NOMO-1 treated with dmso at 0.1 percent for 144 hours (cell line): Measurements from ENCODE around the gene SPCS3.
"Not testable (repeated sequence)": the region's sequence is repeated elsewhere in the genome, so short reads cannot be mapped to it uniquely, and the experiment has no call there.

Source experiments
- DNase-seq: peaks from one replicate; lab custom pipeline; 2025; ENCODE audit not compliant: unreplicated experiment; lab: John Stamatoyannopoulos, UW

SPCS3 gene

GRCh38 chr4:176302283-176303275, 17.2 kb upstream of the SPCS3 start:
- DNase-seq = no peak

- no peak for DNase-seq
These were observed 15.8 kb upstream of the SPCS3 start for GRCh38 chr4:176303938-176304337.

GRCh38 chr4:176306837-176307665, 12.7 kb upstream of the SPCS3 start:
- no peak for DNase-seq

GRCh38 chr4:176307666-176307930, 12.2 kb upstream of the SPCS3 start:
- DNase-seq = no peak

GRCh38 chr4:176308441-176308840, 11.3 kb upstream of the SPCS3 start:
- no peak for DNase-seq

- DNase-seq = no peak
These were observed 10.7 kb upstream of the SPCS3 start for GRCh38 chr4:176309046-176309445.

GRCh38 chr4:176309772-176310171, 10.0 kb upstream of the SPCS3 start:
- no peak for DNase-seq

GRCh38 chr4:176313596-176314336, 6.0 kb upstream of the SPCS3 start:
- DNase-seq = no peak

- DNase-seq = no peak
These were observed 539 bp upstream of the SPCS3 start for GRCh38 chr4:176319151-176319703.

GRCh38 chr4:176320340-176320975, 692 bp downstream of the SPCS3 start:
- DNase-seq = peak; percentile 81

GRCh38 chr4:176320976-176321361, 1.2 kb downstream of the SPCS3 start:
- DNase-seq = no peak

GRCh38 chr4:176321589-176321988, 1.8 kb downstream of the SPCS3 start:
- DNase-seq = no peak

GRCh38 chr4:176323511-176324160, 3.9 kb downstream of the SPCS3 start:
- DNase-seq = no peak

GRCh38 chr4:176324876-176325275, 5.1 kb downstream of the SPCS3 start:
- DNase-seq = not testable (repeated sequence)

- DNase-seq = no peak
These were observed 13.3 kb downstream of the SPCS3 start for GRCh38 chr4:176333076-176333475.

GRCh38 chr4:176334066-176334465, 14.3 kb downstream of the SPCS3 start:
- DNase-seq = no peak

- DNase-seq = no peak
These were observed 15.7 kb downstream of the SPCS3 start for GRCh38 chr4:176335421-176335820.

GRCh38 chr4:176339936-176340761, 20.4 kb downstream of the SPCS3 start:
- DNase-seq = no peak
